K562 treated with DMSO at 1 percent for 24 hours (cell line): Measurements from ENCODE around the gene RIPOR1. TPM values are rescaled to one million over a fixed set of nuclear protein-coding genes. Genes with fewer than 3 reads are reported as not detected.

Source experiments
- total RNA-seq: library from RNA; unstranded; fragments of 300-600 nt; gene quantifications from 2 replicates; pipeline ENCODE4 v1.2.3, GENCODE V29; 2022; ENCODE audit warnings: low read depth; ENCODE audit not compliant: insufficient read depth

Gene RIPOR1, protein sequence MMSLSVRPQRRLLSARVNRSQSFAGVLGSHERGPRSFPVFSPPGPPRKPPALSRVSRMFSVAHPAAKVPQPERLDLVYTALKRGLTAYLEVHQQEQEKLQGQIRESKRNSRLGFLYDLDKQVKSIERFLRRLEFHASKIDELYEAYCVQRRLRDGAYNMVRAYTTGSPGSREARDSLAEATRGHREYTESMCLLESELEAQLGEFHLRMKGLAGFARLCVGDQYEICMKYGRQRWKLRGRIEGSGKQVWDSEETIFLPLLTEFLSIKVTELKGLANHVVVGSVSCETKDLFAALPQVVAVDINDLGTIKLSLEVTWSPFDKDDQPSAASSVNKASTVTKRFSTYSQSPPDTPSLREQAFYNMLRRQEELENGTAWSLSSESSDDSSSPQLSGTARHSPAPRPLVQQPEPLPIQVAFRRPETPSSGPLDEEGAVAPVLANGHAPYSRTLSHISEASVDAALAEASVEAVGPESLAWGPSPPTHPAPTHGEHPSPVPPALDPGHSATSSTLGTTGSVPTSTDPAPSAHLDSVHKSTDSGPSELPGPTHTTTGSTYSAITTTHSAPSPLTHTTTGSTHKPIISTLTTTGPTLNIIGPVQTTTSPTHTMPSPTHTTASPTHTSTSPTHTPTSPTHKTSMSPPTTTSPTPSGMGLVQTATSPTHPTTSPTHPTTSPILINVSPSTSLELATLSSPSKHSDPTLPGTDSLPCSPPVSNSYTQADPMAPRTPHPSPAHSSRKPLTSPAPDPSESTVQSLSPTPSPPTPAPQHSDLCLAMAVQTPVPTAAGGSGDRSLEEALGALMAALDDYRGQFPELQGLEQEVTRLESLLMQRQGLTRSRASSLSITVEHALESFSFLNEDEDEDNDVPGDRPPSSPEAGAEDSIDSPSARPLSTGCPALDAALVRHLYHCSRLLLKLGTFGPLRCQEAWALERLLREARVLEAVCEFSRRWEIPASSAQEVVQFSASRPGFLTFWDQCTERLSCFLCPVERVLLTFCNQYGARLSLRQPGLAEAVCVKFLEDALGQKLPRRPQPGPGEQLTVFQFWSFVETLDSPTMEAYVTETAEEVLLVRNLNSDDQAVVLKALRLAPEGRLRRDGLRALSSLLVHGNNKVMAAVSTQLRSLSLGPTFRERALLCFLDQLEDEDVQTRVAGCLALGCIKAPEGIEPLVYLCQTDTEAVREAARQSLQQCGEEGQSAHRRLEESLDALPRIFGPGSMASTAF
- 13.1 and 20.4 TPM in 2 replicates for total RNA-seq

DNA sequence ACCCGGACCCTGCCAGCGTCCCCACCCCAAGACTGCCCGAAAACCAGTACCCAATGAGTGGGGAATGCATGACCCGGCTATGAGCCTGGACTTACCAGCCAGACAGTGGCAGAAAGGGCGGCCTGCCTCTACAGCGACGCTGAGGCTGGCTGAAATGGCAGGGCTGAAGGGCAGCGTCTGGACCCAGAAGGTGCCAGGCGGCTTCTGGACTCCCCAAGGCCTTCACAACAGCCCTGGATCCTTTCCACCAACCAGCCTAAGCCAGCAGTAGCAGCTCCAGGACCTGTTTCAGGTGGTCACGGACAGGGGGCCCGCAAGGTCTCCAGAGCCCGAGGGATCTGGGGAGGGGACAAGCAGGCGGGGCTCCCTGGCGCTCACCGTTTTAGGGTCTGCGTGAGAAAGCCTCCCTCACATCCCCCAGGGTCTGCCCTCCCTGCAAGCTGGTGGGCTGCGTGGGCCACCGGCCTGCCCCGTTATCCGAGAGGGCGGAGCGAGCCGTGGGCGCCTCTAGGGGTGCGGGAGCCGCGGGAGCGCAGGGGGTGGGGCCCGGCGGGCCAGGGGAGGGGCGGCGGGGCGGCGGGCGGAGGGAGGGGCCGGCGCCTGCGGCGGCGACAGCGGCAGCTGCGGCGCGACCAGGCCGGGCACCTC, at the start of gene RIPOR1:
Gene RIPOR1, plus strand, starts transcription at position 608 of the 648 bp plus-strand sequence. CDS start 9,618 bp downstream, outside the sequence.

GRCh38 chr16:67480833-67481560, 47.6 kb upstream of the RIPOR1 start, which contains the start of gene ATP6V0D1:
TSS of gene ATP6V0D1 (minus strand) at chr16:67481157. CDS start at chr16:67481086, 71 bp downstream.

DNA sequence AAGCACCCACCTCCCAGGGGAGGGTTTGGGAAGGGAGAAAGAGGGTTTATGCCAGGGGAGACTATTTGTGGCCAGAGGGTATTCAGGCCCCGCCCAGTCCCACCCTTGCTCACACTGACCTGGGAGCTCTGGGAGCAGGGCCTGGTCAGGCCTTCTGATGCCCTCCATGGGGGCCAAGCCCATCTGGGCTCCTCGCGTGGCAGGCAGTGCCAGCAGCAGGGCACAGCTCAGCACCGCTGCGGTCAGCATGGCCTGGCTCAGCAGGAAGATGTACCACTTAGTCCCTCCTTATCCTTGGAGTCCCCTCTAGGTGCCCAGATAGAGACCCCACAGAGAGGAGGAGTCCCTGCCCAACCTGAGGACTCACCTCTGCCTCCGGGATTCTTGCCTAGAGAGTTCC, 45.5 kb upstream of the RIPOR1 start, which contains the start of gene AGRP:
Gene AGRP, minus strand, starts transcription at position 398 of the 400 bp plus-strand sequence. Its CDS starts 149 bp downstream, at position 249.

GRCh38 chr16:67562526-67562917, 33.9 kb downstream of the RIPOR1 start, which contains the start of gene CTCF:
TSS of gene CTCF (plus strand) at chr16:67562526. CDS start at chr16:67610833, 48,307 bp downstream.

Other genes with a start within 250 kb of the RIPOR1 start
- 22.7 and 31.6 TPM in 2 replicates for gene PLEKHG4, start 249.3 kb upstream of the RIPOR1 start, total RNA-seq
- gene KCTD19, start 202.1 kb upstream of the RIPOR1 start, total RNA-seq: 0.22 and 2.7 TPM in 2 replicates
- gene LRRC36, start 202.0 kb upstream of the RIPOR1 start, total RNA-seq: 0.15 TPM in 1 of 2 replicates, not detected in the other
- gene TPPP3, start 135.3 kb upstream of the RIPOR1 start, total RNA-seq: 0.61 TPM in 1 of 2 replicates, not detected in the other
- 0.24 and 0.64 TPM in 2 replicates for gene ZDHHC1, start 112.4 kb upstream of the RIPOR1 start, total RNA-seq
- 0.28 TPM in 1 of 2 replicates, not detected in the other for gene HSD11B2, start 97.7 kb upstream of the RIPOR1 start, total RNA-seq
- 204 and 205 TPM in 2 replicates for gene ATP6V0D1, start 47.7 kb upstream of the RIPOR1 start, total RNA-seq
- gene AGRP, start 45.3 kb upstream of the RIPOR1 start, total RNA-seq: not detected in 2 replicates
- gene CTCF, start 33.7 kb downstream of the RIPOR1 start, total RNA-seq: 36.6 and 38.1 TPM in 2 replicates
- 2.0 TPM in 2 replicates for gene CARMIL2, start 116.3 kb downstream of the RIPOR1 start, total RNA-seq
- gene ACD, start 131.4 kb downstream of the RIPOR1 start, total RNA-seq: 51.6 and 54.9 TPM in 2 replicates
- 1.3 and 4.6 TPM in 2 replicates for gene PARD6A, start 132.1 kb downstream of the RIPOR1 start, total RNA-seq
- gene ENKD1, start 137.9 kb downstream of the RIPOR1 start, total RNA-seq: 17.9 and 18.4 TPM in 2 replicates
- gene C16orf86, start 138.0 kb downstream of the RIPOR1 start, total RNA-seq: 1.1 and 2.5 TPM in 2 replicates
- gene GFOD2, start 190.5 kb downstream of the RIPOR1 start, total RNA-seq: 19.9 and 22.5 TPM in 2 replicates